Smooth muscle cell (in vitro differentiated cells): ENCODE measurements around the gene DDX24. TPM values are rescaled to one million over a fixed set of nuclear protein-coding genes. Genes with fewer than 3 reads are reported as not detected.

Experiments used
- DNase-seq: peaks from one replicate; lab custom pipeline; 2025; ENCODE audit not compliant: unreplicated experiment; lab: John Stamatoyannopoulos, UW
- H2AFZ ChIP-seq: fragments of 200-600 bp; sonication (generic); 2 replicates; pipeline ENCODE4 v1.6.0; 2016; ENCODE audit warnings: antibody characterized with exemption, low read depth, mild to moderate bottlenecking
- H3F3A ChIP-seq: fragments of 200-600 bp; sonication (generic); 2 replicates; pipeline ENCODE4 v1.6.0; 2017; ENCODE audit warnings: antibody characterized with exemption, low read depth
- H3K27ac ChIP-seq: fragments of 200-600 bp; sonication (generic); 2 replicates; pipeline ENCODE4 v1.5.1; 2016; ENCODE audit warnings: low read depth, mild to moderate bottlenecking
- H3K27me3 ChIP-seq: fragments of 200-600 bp; sonication (generic); 2 replicates; pipeline ENCODE4 v1.6.1; 2016; ENCODE audit warnings: low read depth, mild to moderate bottlenecking
- H3K36me3 ChIP-seq: fragments of 200-600 bp; sonication (generic); 2 replicates; pipeline ENCODE4 v1.5.1; 2016; ENCODE audit warnings: low read depth
- H3K4me1 ChIP-seq: fragments of 200-600 bp; sonication (generic); 2 replicates; pipeline ENCODE4 v1.5.1; 2016; ENCODE audit warnings: low read depth
- H3K4me2 ChIP-seq: fragments of 200-600 bp; sonication (generic); 2 replicates; pipeline ENCODE4 v1.6.0; 2016; ENCODE audit warnings: mild to moderate bottlenecking
- H3K4me3 ChIP-seq: fragments of 200-600 bp; sonication (generic); 2 replicates; pipeline ENCODE4 v1.5.1; 2016; ENCODE audit warnings: mild to moderate bottlenecking
- H3K79me2 ChIP-seq: fragments of 200-600 bp; sonication (generic); 2 replicates; pipeline ENCODE4 v1.6.0; 2016; ENCODE audit warnings: low read depth, mild to moderate bottlenecking
- H3K9ac ChIP-seq: fragments of 200-600 bp; sonication (generic); 2 replicates; pipeline ENCODE4 v1.6.0; 2016; ENCODE audit warnings: low read depth
- H3K9me3 ChIP-seq: fragments of 200-600 bp; sonication (generic); replicated peaks from 2 replicates; pipeline ENCODE4 v1.5.1; 2016; ENCODE audit warnings: low read depth
- H4K20me1 ChIP-seq: fragments of 200-600 bp; sonication (generic); 2 replicates; pipeline ENCODE4 v1.6.0; 2016; ENCODE audit warnings: low read depth
- CTCF ChIP-seq: fragments of 200-600 bp; sonication (generic); IDR thresholded peaks from 2 replicates; pipeline ENCODE4 v1.5.1; 2017; ENCODE audit warnings: borderline replicate concordance, mild to moderate bottlenecking, antibody characterized with exemption; ENCODE audit not compliant: insufficient read depth, poor library complexity, severe bottlenecking
- WGBS: methylation state at CpG from one replicate; pipeline ENCODE4 v1.1.7; 2016; ENCODE audit warnings: low lambda C conversion rate; 5-methylcytosine and 5-hydroxymethylcytosine counted together
- polyA plus RNA-seq: library from polyadenylated mRNA; unstranded; fragments of >200 nt; fragmentation: Nextera tagmentation; extraction: Ambion mirVana; gene quantifications from 2 replicates; pipeline ENCODE4 v1.2.1, GENCODE V29; 2016
- total RNA-seq: library from RNA; depleted of rRNA; stranded (reverse); fragments of >200 nt; gene quantifications from 2 replicates; pipeline ENCODE4 v1.2.3, GENCODE V29; 2014

DDX24 gene
- total and polyA plus RNA-seq, 2 experiments from 2014 or later = 117 to 118 TPM

- Histone ChIP-seq H3K9me3 (no peaks in the 10 kb centered on the region), H2AFZ (no peak overlapping the region), H3K4me2 (no peak overlapping the region), H3K4me3 (no peak overlapping the region), H3K9ac (no peak overlapping the region), H3K36me3 (no peaks in the 10 kb centered on the region), H3F3A (no peaks in the 10 kb centered on the region), H3K27ac (no peak overlapping the region), H4K20me1 (no peaks in the 10 kb centered on the region), H3K79me2 (no peaks in the 10 kb centered on the region), H3K4me1 (no peaks in the 10 kb centered on the region), H3K27me3 (no peaks in the 10 kb centered on the region)
- WGBS = 91% methylated on average over 9 of the region's 9 CpGs
- TF ChIP-seq CTCF = no peak
- no peak for DNase-seq
Observed at GRCh38 chr14:94123296-94123695, 42.3 kb upstream of the DDX24 start.

- Histone ChIP-seq H3K9me3 (no peaks in the 10 kb centered on the region), H3K27ac (no peak overlapping the region), H3K4me1 (no peaks in the 10 kb centered on the region), H3K36me3 (no peaks in the 10 kb centered on the region), H3K9ac (no peak overlapping the region), H4K20me1 (no peaks in the 10 kb centered on the region), H3K4me2 (no peak overlapping the region), H3K79me2 (no peaks in the 10 kb centered on the region), H3F3A (no peaks in the 10 kb centered on the region), H3K4me3 (no peak overlapping the region), H2AFZ (no peak overlapping the region), H3K27me3 (no peaks in the 10 kb centered on the region)
- no peak for DNase-seq
- TF ChIP-seq CTCF = no peak
- 72% methylated on average over 3 of the region's 3 CpGs for WGBS
Observed at GRCh38 chr14:94122438-94122837, 41.4 kb upstream of the DDX24 start.

GRCh38 chr14:94121485-94121884, 40.5 kb upstream of the DDX24 start:
- DNase-seq = no peak
- Histone ChIP-seq H2AFZ (no peak overlapping the region), H3K27ac (no peak overlapping the region), H3K9me3 (no peaks in the 10 kb centered on the region), H4K20me1 (no peaks in the 10 kb centered on the region), H3K79me2 (no peaks in the 10 kb centered on the region), H3K4me1 (no peaks in the 10 kb centered on the region), H3K27me3 (no peaks in the 10 kb centered on the region), H3K9ac (no peak overlapping the region), H3K4me2 (no peak overlapping the region), H3K4me3 (no peak overlapping the region), H3K36me3 (no peaks in the 10 kb centered on the region), H3F3A (no peaks in the 10 kb centered on the region)
- WGBS = 69% methylated on average over 3 of the region's 3 CpGs
- TF ChIP-seq CTCF = no peak

- no peak for TF ChIP-seq CTCF
- Histone ChIP-seq H3K79me2 (no peaks in the 10 kb centered on the region), H3K4me3 (no peak overlapping the region), H4K20me1 (no peaks in the 10 kb centered on the region), H3K4me2 (no peak overlapping the region), H3K27me3 (no peaks in the 10 kb centered on the region), H3K9me3 (no peaks in the 10 kb centered on the region), H3K4me1 (no peaks in the 10 kb centered on the region), H2AFZ (no peak overlapping the region), H3K36me3 (no peaks in the 10 kb centered on the region), H3F3A (no peaks in the 10 kb centered on the region), H3K9ac (no peak overlapping the region), H3K27ac (no peak overlapping the region)
- WGBS = 83% methylated on average over 5 of the region's 5 CpGs
- no peak for DNase-seq
Observed at GRCh38 chr14:94120667-94121340, 39.8 kb upstream of the DDX24 start.
